ENCODE data around the gene PHF3. TPM values are rescaled to one million over a fixed set of nuclear protein-coding genes. Genes with fewer than 3 reads are reported as not detected.
A peak's percentile ranks its signal among the peaks of the same experiment; 100 is the strongest.

The PHF3 gene
- total and polyA plus RNA-seq, 2 experiments from 2014 or later = 37.1 to 77.3 TPM

GRCh38 chr6:63644668-63645326 is 9.2 kb downstream of the PHF3 start:
- Histone ChIP-seq H4K20me1 (replicated peaks; ENCODE audit: insufficient read depth) (peaks cover 42% of the 10 kb centered on the region), H3K9me2 (ENCODE audit: insufficient read depth) (no peaks in the 10 kb centered on the region), H2AFZ (no peak overlapping the region), H3K4me1 (ENCODE audit: insufficient read depth) (peaks cover 12% of the 10 kb centered on the region), H3K36me3 (ENCODE audit: insufficient read depth) (no peaks in the 10 kb centered on the region), H3K79me2 (replicated peaks; ENCODE audit: insufficient read depth) (peaks cover 100% of the 10 kb centered on the region), H3F3A (replicated peaks; ENCODE audit: low read depth) (no peaks in the 10 kb centered on the region), H3K4me3 (no peak overlapping the region), H3K27ac (ENCODE audit: low read depth) (no peak overlapping the region), H3K27me3 (ENCODE audit: insufficient read depth) (no peaks in the 10 kb centered on the region), H3K4me2 (no peak overlapping the region)
- ATAC-seq (peak; percentile 72), DNase-seq (ENCODE audit: low spot score) (no peak)
- peak overlapping the region; percentile 70; the same call in 1 of the 2 replicates for H3K27ac Mint-ChIP-seq
- H3K9me3 Mint-ChIP-seq = no peaks in the 10 kb centered on the region
- H3K4me1 Mint-ChIP-seq = peaks cover 49% of the 10 kb centered on the region
- 0 out of 3 replicates have a peak, but pooled peaks cover 4% of the 10 kb centered on the region for H3K36me3 Mint-ChIP-seq (ENCODE audit: low read depth)
- peaks cover 4% of the 10 kb centered on the region for H3K27me3 Mint-ChIP-seq (ENCODE audit: insufficient read depth, low read depth, poor library complexity)
- TF ChIP-seq ETS1 (IDR thresholded peaks at IDR 0.05) = no peak
- no peak overlapping the region for H3K4me3 Mint-ChIP-seq

GRCh38 chr6:63649269-63649668 is 13.7 kb downstream of the PHF3 start:
- Histone ChIP-seq H3K79me2 (replicated peaks; ENCODE audit: insufficient read depth) (peaks cover 100% of the 10 kb centered on the region), H3K36me3 (ENCODE audit: insufficient read depth) (no peaks in the 10 kb centered on the region), H3K4me3 (no peak overlapping the region), H4K20me1 (replicated peaks; ENCODE audit: insufficient read depth) (peaks cover 38% of the 10 kb centered on the region), H3K9me2 (ENCODE audit: insufficient read depth) (no peaks in the 10 kb centered on the region), H3K4me2 (no peak overlapping the region), H3K4me1 (ENCODE audit: insufficient read depth) (peaks cover 18% of the 10 kb centered on the region; the same call in 1 of the 2 replicates), H3F3A (replicated peaks; ENCODE audit: low read depth) (no peaks in the 10 kb centered on the region), H3K27me3 (ENCODE audit: insufficient read depth) (no peaks in the 10 kb centered on the region), H3K27ac (ENCODE audit: low read depth) (no peak overlapping the region), H2AFZ (no peak overlapping the region)
- Mint-ChIP-seq H3K4me3 (no peak overlapping the region), H3K36me3 (ENCODE audit: low read depth) (peaks cover 4% of the 10 kb centered on the region; the same call in 1 of the 3 replicates), H3K27me3 (ENCODE audit: insufficient read depth, low read depth, poor library complexity) (no peaks in the 10 kb centered on the region), H3K27ac (no peak overlapping the region), H3K9me3 (no peaks in the 10 kb centered on the region), H3K4me1 (peaks cover 35% of the 10 kb centered on the region)
- no peak for TF ChIP-seq JUNB (IDR thresholded peaks at IDR 0.05; ENCODE audit: unreplicated experiment)
- no peak for TF ChIP-seq NANOG (IDR thresholded peaks at IDR 0.05; ENCODE audit: borderline replicate concordance)
- no peak for TF ChIP-seq ZNF462 (CRISPR knock-in tag; IDR thresholded peaks at IDR 0.05)
- TF ChIP-seq ETS1 (IDR thresholded peaks at IDR 0.05) = no peak
- no peak for TF ChIP-seq POLR2AphosphoS5 (IDR thresholded peaks at IDR 0.05; ENCODE audit: low read depth)
- TF ChIP-seq REST (IDR thresholded peaks at IDR 0.05; ENCODE audit: unreplicated experiment) = no peak
- no peak for TF ChIP-seq CREB1 (CRISPR knock-in tag; IDR thresholded peaks at IDR 0.05; ENCODE audit: low read depth)
- TF ChIP-seq EZH2phosphoT487 (IDR thresholded peaks at IDR 0.05; ENCODE audit: unreplicated experiment) = no peak
- TF ChIP-seq STAT1 (IDR thresholded peaks at IDR 0.05; ENCODE audit: unreplicated experiment) = no peak
- DNase-seq (ENCODE audit: low spot score) (no peak), ATAC-seq (no peak)
